Esophagus squamous epithelium (tissue), 4 donors: ENCODE data around the gene AGFG1.

Source experiments
- CTCF ChIP-seq, 6 experiments: fragments of 450-650 bp in 4 of 6; fragments of 200-600 bp in 2 of 6; sonication (generic) in 2 of 6; IDR thresholded peaks; one replicate each; pipeline ENCODE4 v1.5.1; 2016 to 2019; ENCODE audit warnings: antibody characterized with exemption in 6 of 6, mild to moderate bottlenecking in 4 of 6, moderate library complexity in 4 of 6
- POLR2A ChIP-seq, 4 donors: fragments of 450-650 bp; IDR thresholded peaks; one replicate each; pipeline ENCODE4 v1.6.1; 2017; ENCODE audit warnings: antibody characterized with exemption in 4 of 4, mild to moderate bottlenecking in 4 of 4, moderate library complexity in 3 of 4

DNA sequence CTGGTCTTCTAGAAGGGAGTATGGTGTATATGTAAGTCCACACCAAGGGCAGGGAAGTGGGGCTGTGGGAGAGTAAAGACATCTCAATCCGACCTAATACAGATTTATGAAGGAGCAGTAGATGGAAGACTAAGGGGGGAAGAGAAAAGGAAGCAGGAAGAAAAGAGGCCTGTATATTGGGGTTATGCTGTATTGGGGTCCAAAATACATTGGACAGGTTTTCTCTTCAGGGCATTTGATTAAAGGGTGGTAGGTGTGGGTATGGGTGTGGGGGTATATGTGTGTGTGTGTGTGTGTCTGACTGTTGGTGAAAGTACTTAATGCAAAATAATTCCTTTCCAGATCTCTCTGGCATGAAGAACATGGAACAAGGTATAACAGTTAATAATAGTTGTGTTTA, 93.1 kb downstream of the AGFG1 start:
- TF ChIP-seq CTCF (IDR thresholded peaks at IDR 0.05) (no peak), POLR2A (IDR thresholded peaks at IDR 0.05) (no peak)
